HuH-7.5 (cell line): ENCODE measurements around the gene IL2RA.
"Not testable (repeated sequence)": the region's sequence is repeated elsewhere in the genome, so short reads cannot be mapped to it uniquely, and the experiment has no call there.

Experiments used
- DNase-seq: peaks from one replicate; pipeline ENCODE4 v3.0.0; 2011; ENCODE audit warnings: low spot score

Gene IL2RA

GRCh38 chr10:6013413-6014192, 48.6 kb downstream of the IL2RA start:
- no peak for DNase-seq

- DNase-seq = no peak
Observed at GRCh38 chr10:6012121-6012905, 49.9 kb downstream of the IL2RA start.

- no peak for DNase-seq
Observed at GRCh38 chr10:6011558-6011957, 50.6 kb downstream of the IL2RA start.

- DNase-seq = no peak
Observed at GRCh38 chr10:6010569-6010968, 51.6 kb downstream of the IL2RA start.

GRCh38 chr10:6009961-6010360, 52.2 kb downstream of the IL2RA start:
- DNase-seq = no peak

- no peak for DNase-seq
Observed at GRCh38 chr10:6009150-6009549, 53.0 kb downstream of the IL2RA start.

GRCh38 chr10:6008497-6009142, 53.5 kb downstream of the IL2RA start:
- DNase-seq = no peak

GRCh38 chr10:6006991-6007390, 55.2 kb downstream of the IL2RA start:
- DNase-seq = no peak

GRCh38 chr10:6006546-6006945, 55.6 kb downstream of the IL2RA start:
- no peak for DNase-seq

- no peak for DNase-seq
Observed at GRCh38 chr10:6005856-6006395, 56.2 kb downstream of the IL2RA start.

- not testable (repeated sequence) for DNase-seq
Observed at GRCh38 chr10:6005161-6005804, 56.9 kb downstream of the IL2RA start.

GRCh38 chr10:6002809-6003510, 59.2 kb downstream of the IL2RA start:
- no peak for DNase-seq

GRCh38 chr10:5999440-6000165, 62.6 kb downstream of the IL2RA start:
- DNase-seq = no peak

GRCh38 chr10:5996696-5997095, 65.5 kb downstream of the IL2RA start:
- no peak for DNase-seq

- DNase-seq = no peak
Observed at GRCh38 chr10:5992398-5992797, 69.8 kb downstream of the IL2RA start.

- DNase-seq = no peak
Observed at GRCh38 chr10:5991708-5992107, 70.5 kb downstream of the IL2RA start.

GRCh38 chr10:5989756-5990155, 72.4 kb downstream of the IL2RA start:
- DNase-seq = no peak

GRCh38 chr10:5988336-5988920, 73.7 kb downstream of the IL2RA start:
- no peak for DNase-seq

- DNase-seq = no peak
Observed at GRCh38 chr10:5987747-5988146, 74.4 kb downstream of the IL2RA start.

GRCh38 chr10:5985029-5985428, 77.1 kb downstream of the IL2RA start:
- no peak for DNase-seq
